Measurements from ENCODE around the gene SCAMP5.

DNA sequence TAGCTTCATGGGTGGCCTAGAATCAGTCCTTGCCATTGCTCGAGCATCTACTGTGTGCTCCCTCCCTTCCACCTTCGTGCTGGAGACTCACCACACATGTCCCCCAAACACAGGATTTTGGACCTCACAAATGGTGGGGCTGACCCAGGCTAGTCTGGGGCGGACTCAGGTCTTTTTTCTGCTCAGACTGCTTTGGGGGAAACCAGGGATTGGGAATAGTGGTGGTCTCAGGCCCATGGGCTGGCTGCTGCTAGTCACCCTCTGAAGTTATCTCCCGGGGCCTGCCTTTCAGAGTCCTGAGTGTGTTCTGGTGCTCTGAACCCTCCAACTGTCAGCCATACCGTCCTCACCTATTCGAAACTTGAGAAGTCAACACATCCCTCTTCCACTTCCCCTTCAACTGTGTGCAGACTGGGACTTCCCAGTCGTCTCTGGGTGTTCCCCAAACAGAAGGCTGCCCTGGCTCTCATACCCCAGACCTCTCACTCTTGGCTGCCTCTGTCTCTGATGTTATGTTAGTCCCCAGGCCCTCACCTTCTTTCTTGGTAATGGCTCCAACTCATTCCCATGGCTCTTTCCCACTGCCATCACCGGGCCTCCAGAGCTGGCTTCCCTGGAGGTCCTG is 74.0 kb downstream of the SCAMP5 start:
- TF ChIP-seq, protein P1, sequence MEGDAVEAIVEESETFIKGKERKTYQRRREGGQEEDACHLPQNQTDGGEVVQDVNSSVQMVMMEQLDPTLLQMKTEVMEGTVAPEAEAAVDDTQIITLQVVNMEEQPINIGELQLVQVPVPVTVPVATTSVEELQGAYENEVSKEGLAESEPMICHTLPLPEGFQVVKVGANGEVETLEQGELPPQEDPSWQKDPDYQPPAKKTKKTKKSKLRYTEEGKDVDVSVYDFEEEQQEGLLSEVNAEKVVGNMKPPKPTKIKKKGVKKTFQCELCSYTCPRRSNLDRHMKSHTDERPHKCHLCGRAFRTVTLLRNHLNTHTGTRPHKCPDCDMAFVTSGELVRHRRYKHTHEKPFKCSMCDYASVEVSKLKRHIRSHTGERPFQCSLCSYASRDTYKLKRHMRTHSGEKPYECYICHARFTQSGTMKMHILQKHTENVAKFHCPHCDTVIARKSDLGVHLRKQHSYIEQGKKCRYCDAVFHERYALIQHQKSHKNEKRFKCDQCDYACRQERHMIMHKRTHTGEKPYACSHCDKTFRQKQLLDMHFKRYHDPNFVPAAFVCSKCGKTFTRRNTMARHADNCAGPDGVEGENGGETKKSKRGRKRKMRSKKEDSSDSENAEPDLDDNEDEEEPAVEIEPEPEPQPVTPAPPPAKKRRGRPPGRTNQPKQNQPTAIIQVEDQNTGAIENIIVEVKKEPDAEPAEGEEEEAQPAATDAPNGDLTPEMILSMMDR (IDR thresholded peaks at IDR 0.05): no peak
- TF ChIP-seq POLR2A (IDR thresholded peaks at IDR 0.05): no peak

Data from Peyer's patch (tissue), 4 donors.